Prostate gland (tissue), 2 donors: ENCODE results near the gene XK.

Experiments used
- CTCF ChIP-seq, 4 experiments: fragments of 200-600 bp in 2 of 4; fragments of 450-650 bp in 2 of 4; sonication (generic) in 2 of 4; IDR thresholded peaks; 1 replicate in 3 of 4; 2 replicates in 1 of 4; pipeline ENCODE4 v1.5.1; 2016 to 2019; ENCODE audit warnings: antibody characterized with exemption in 4 of 4, mild to moderate bottlenecking in 2 of 4, moderate library complexity in 2 of 4
- POLR2A ChIP-seq: fragments of 450-650 bp; IDR thresholded peaks from one replicate; pipeline ENCODE4 v1.6.1; 2016; ENCODE audit warnings: antibody characterized with exemption, mild to moderate bottlenecking
- POLR2AphosphoS5 ChIP-seq: sonication (generic); formaldehyde crosslinking; IDR thresholded peaks from one replicate; pipeline ENCODE4 v1.6.1; 2017; ENCODE audit warnings: antibody characterized with exemption

- TF ChIP-seq POLR2A (no peak), CTCF (IDR thresholded peaks at IDR 0.05) (no peak), POLR2AphosphoS5 (no peak)
These were observed 5.7 kb upstream of the XK start for GRCh38 chrX:37679888-37680287.
